DMS53 (cell line): ENCODE results near the gene ZNF723.
"Not testable (repeated sequence)": the region's sequence is repeated elsewhere in the genome, so short reads cannot be mapped to it uniquely, and the experiment has no call there.

ENCODE experiments used
- DNase-seq: peaks from one replicate; lab custom pipeline; 2025; lab: John Stamatoyannopoulos, UW

ZNF723 gene

GRCh38 chr19:22832031-22832762 is at the start of gene ZNF723:
ZNF723 (plus strand) TSS chr19:22832291; CDS start chr19:22832380, 89 bp downstream.
- peak; percentile 4 for DNase-seq

GRCh38 chr19:22783651-22784410 is 48.3 kb upstream of the ZNF723 start, which contains the start of gene ZNF99:
ZNF99 (minus strand) TSS chr19:22784151; CDS start chr19:22784016, 135 bp downstream.
- DNase-seq = no peak

GRCh38 chr19:22792863-22793262 is 39.2 kb upstream of the ZNF723 start:
- DNase-seq = not testable (repeated sequence)

- no peak for DNase-seq
These were observed 35.1 kb upstream of the ZNF723 start for GRCh38 chr19:22797040-22797439.

- DNase-seq = no peak
These were observed 25.7 kb upstream of the ZNF723 start for GRCh38 chr19:22806418-22806817.

- no peak for DNase-seq
These were observed 24.8 kb upstream of the ZNF723 start for GRCh38 chr19:22807061-22807835.

- DNase-seq = no peak
These were observed 18.0 kb upstream of the ZNF723 start for GRCh38 chr19:22814124-22814523.

GRCh38 chr19:22831211-22831610 is 880 bp upstream of the ZNF723 start:
- DNase-seq = no peak

GRCh38 chr19:22857713-22858320 is 25.7 kb downstream of the ZNF723 start:
- DNase-seq = not testable (repeated sequence)

GRCh38 chr19:22882797-22883196 is 50.7 kb downstream of the ZNF723 start:
- DNase-seq = peak; percentile 56

GRCh38 chr19:22893855-22894270 is 61.8 kb downstream of the ZNF723 start:
- no peak for DNase-seq

- no peak for DNase-seq
These were observed 69.5 kb downstream of the ZNF723 start for GRCh38 chr19:22901431-22902130.
